A549 (cell line): Measurements from ENCODE around the gene USF1. TPM values are rescaled to one million over a fixed set of nuclear protein-coding genes. Genes with fewer than 3 reads are reported as not detected.
A peak's percentile ranks its signal among the peaks of the same experiment; 100 is the strongest.

ENCODE experiments used
- ATAC-seq, 2 experiments: fragments of 200-7000 bp in 1 of 2; fragments of >200 bp in 1 of 2; cut with Nextera tagmentation in 1 of 2; cut with Tn5 transposase in 1 of 2; 3 replicates each; pipeline versions ENCODE4 v1.8.0 to v1.9.1; 2018 to 2020; ENCODE audit warnings: mild to moderate bottlenecking in 1 of 2, moderate library complexity in 1 of 2
- CTCF ChIA-PET: fragments of 300-600 bp; sonication (Branson Sonifier 250); formaldehyde crosslinking; extraction: SDS; loops from one replicate; lab custom pipeline; 2021; ENCODE audit warnings: antibody characterized with exemption, inconsistent platforms; lab: Yijun Ruan, JAX
- POLR2A ChIA-PET: fragments of 350-600 bp; formaldehyde crosslinking; extraction: SDS; loops from one replicate; lab custom pipeline; 2021; ENCODE audit warnings: antibody characterized with exemption, inconsistent platforms; lab: Yijun Ruan, JAX
- DNase-seq, 2 experiments: peaks; one replicate each; pipeline versions ENCODE4 v3.0.0 to v3.0.0-alpha.2; 2011 to 2016; ENCODE audit warnings: low read depth in 1 of 2, low spot score in 1 of 2
- FAIRE-seq: peaks from 2 replicates; lab custom pipeline; 2011; peaks lifted over from hg19 to GRCh38; lab: Jason Lieb, UNC
- H3K27ac ChIP-seq, 2 experiments: fragments of >200 bp; sonication (Bioruptor Twin); formaldehyde crosslinking; 3 replicates each; pipeline ENCODE4 v1.5.1; 2016 to 2017
- H3K4me1 ChIP-seq: fragments of >200 bp; sonication (Bioruptor Twin); formaldehyde crosslinking; 3 replicates; pipeline ENCODE4 v1.6.1; 2016
- H3K4me2 ChIP-seq: fragments of >200 bp; sonication (Bioruptor Twin); formaldehyde crosslinking; 3 replicates; pipeline ENCODE4 v1.6.1; 2016
- H3K4me3 ChIP-seq: fragments of >200 bp; sonication (Bioruptor Twin); formaldehyde crosslinking; 3 replicates; pipeline ENCODE4 v1.5.1; 2016
- H3K9me3 ChIP-seq: fragments of >200 bp; sonication (Bioruptor Twin); formaldehyde crosslinking; 3 replicates; pipeline ENCODE4 v1.6.1; 2016
- BCL3 ChIP-seq: fragments of >200 bp; sonication (Bioruptor Twin); formaldehyde crosslinking; IDR thresholded peaks from 3 replicates; pipeline ENCODE4 v1.6.1; 2016
- BHLHE40 ChIP-seq: IDR thresholded peaks from 2 replicates; pipeline ENCODE4 v1.6.1; 2012; ENCODE audit warnings: low read depth, low read length, inconsistent platforms
- CEBPB ChIP-seq, 2 experiments: fragments of >200 bp in 1 of 2; sonication (Bioruptor Twin) in 1 of 2; formaldehyde crosslinking in 1 of 2; IDR thresholded peaks; 2 replicates each; pipeline ENCODE4 v1.6.1; 2012 to 2016
- ELK1 ChIP-seq: fragments of 150-350 bp; IDR thresholded peaks from 2 replicates; pipeline ENCODE4 v1.6.1; 2014; ENCODE audit warnings: low read depth, mild to moderate bottlenecking, low read length
- ESRRA ChIP-seq: fragments of 150-350 bp; IDR thresholded peaks from 2 replicates; pipeline ENCODE4 v1.6.1; 2014; ENCODE audit warnings: mild to moderate bottlenecking, low read length, borderline replicate concordance
- FOSL2 ChIP-seq, 2 experiments: fragments of 450-650 bp in 1 of 2; fragments of >200 bp in 1 of 2; sonication (Bioruptor Twin) in 1 of 2; formaldehyde crosslinking; IDR thresholded peaks; 2 replicates each; pipeline versions ENCODE4 v1.5.0 to v1.6.1; 2016 to 2020; ENCODE audit warnings: mild to moderate bottlenecking in 1 of 2, moderate library complexity in 1 of 2
- GATA3 ChIP-seq: IDR thresholded peaks from 2 replicates; pipeline ENCODE4 v1.6.1; 2012; ENCODE audit warnings: borderline replicate concordance
- HES2 ChIP-seq: fragments of >200 bp; sonication (Bioruptor Twin); formaldehyde crosslinking; IDR thresholded peaks from 2 replicates; pipeline ENCODE4 v1.6.1; 2016
- JUNB ChIP-seq: fragments of >200 bp; sonication (Bioruptor Twin); formaldehyde crosslinking; IDR thresholded peaks from 2 replicates; pipeline ENCODE4 v1.6.1; 2016
- KDM1A ChIP-seq: fragments of 200-600 bp; sonication (generic); IDR thresholded peaks from 2 replicates; pipeline ENCODE4 v1.6.1; 2016; ENCODE audit warnings: low read depth, mild to moderate bottlenecking
- KDM5A ChIP-seq: fragments of 200-600 bp; sonication (generic); IDR thresholded peaks from 2 replicates; pipeline ENCODE4 v1.6.1; 2016; ENCODE audit warnings: antibody characterized with exemption, mild to moderate bottlenecking
- MYC ChIP-seq: IDR thresholded peaks from 2 replicates; pipeline ENCODE4 v1.6.1; 2012; ENCODE audit warnings: mild to moderate bottlenecking, inconsistent platforms, low read length, improper control_type of control experiment, borderline replicate concordance
- POLR2A ChIP-seq: IDR thresholded peaks from 2 replicates; pipeline ENCODE4 v1.6.1; 2012; ENCODE audit warnings: mild to moderate bottlenecking, low read length
- REST ChIP-seq: fragments of 200-600 bp; sonication (generic); IDR thresholded peaks from 2 replicates; pipeline ENCODE4 v1.6.1; 2016; ENCODE audit warnings: antibody characterized with exemption, mild to moderate bottlenecking, moderate library complexity
- RNF2 ChIP-seq: fragments of 200-600 bp; sonication (generic); IDR thresholded peaks from 2 replicates; pipeline ENCODE4 v1.6.1; 2016; ENCODE audit warnings: low read depth, mild to moderate bottlenecking, antibody characterized with exemption, moderate library complexity, borderline replicate concordance
- TFCP2L1 ChIP-seq: fragments of 250-450 bp; sonication (Bioruptor Pico); IDR thresholded peaks from 2 replicates; pipeline ENCODE4 v1.5.0; 2021; ENCODE audit warnings: mild to moderate bottlenecking
- USF2 ChIP-seq: fragments of 450-650 bp; IDR thresholded peaks from 2 replicates; pipeline ENCODE4 v1.6.1; 2014; ENCODE audit warnings: antibody characterized with exemption
- WGBS: methylation state at CpG from one replicate; pipeline ENCODE4 v1.1.6; 2017; ENCODE audit errors: missing lambda C conversion rate; 5-methylcytosine and 5-hydroxymethylcytosine counted together
- polyA plus RNA-seq, 4 experiments: library from polyadenylated mRNA; depleted of rRNA in 3 of 4; stranded (reverse); fragments of >200 nt; fragmentation: RNase III in 1 of 4; extraction: RNeasy Plus Mini Kit Qiagen cat#74134 plus additional on column Dnase treatment in 1 of 4; gene quantifications; 2 replicates in 3 of 4; 3 replicates in 1 of 4; pipeline ENCODE4 v1.2.3, GENCODE V29; 2011 to 2017

USF1 gene
- polyA plus RNA-seq, 2 of the 4 experiments (the other 2 are of a cell fraction): 35.5 to 60.5 TPM

- TF ChIP-seq REST: no peak
Observed at GRCh38 chr1:161091093-161091492, 45.3 kb upstream of the USF1 start (continued).

GRCh38 chr1:161090617-161091016, 44.8 kb upstream of the USF1 start:
- CTCF ChIA-PET: interaction anchor here (0.6 to 12.7 kb wide), 4 partner anchors 6 to 92 kb away, joined by 5 to 167 read pairs (median 40); partner anchors contain the start of genes ARHGAP30 and KLHDC9
- 77% methylated on average over 3 of the region's 3 CpGs for WGBS

GRCh38 chr1:161089938-161090337, 44.2 kb upstream of the USF1 start:
- 93% methylated on average over 5 of the region's 5 CpGs for WGBS
- no peak for ATAC-seq
- H3K4me1 ChIP-seq: peaks cover 45% of the 10 kb centered on the region
- H3K27ac ChIP-seq: peak overlapping the region in 1 of 2 experiments; percentile 1; a peak in 1 of 6 replicates
- POLR2A ChIA-PET: no interaction called here
- DNase-seq: no peak
- no peak overlapping the region for H3K4me2 ChIP-seq
- no peak overlapping the region for H3K4me3 ChIP-seq
- H3K9me3 ChIP-seq: no peaks in the 10 kb centered on the region
- CTCF ChIA-PET: interaction anchor here (1.1 to 12.7 kb wide), 4 partner anchors 7 to 75 kb away, joined by 3 to 167 read pairs (median 40); partner anchors contain the start of genes ARHGAP30 and KLHDC9
- TF ChIP-seq BHLHE40: no peak
- TF ChIP-seq ESRRA: no peak
- TF ChIP-seq CEBPB (IDR thresholded peaks at IDR 0.05): no peak
- TF ChIP-seq POLR2A: no peak
- no peak for TF ChIP-seq ELK1
- no peak for TF ChIP-seq BCL3
- no peak for TF ChIP-seq HES2
- no peak for TF ChIP-seq KDM1A
- TF ChIP-seq MYC: no peak
- TF ChIP-seq KDM5A: no peak
- TF ChIP-seq USF2: no peak
- no peak for TF ChIP-seq RNF2
- FAIRE-seq: no peak

More at GRCh38 chr1:161090617-161091016, 44.8 kb upstream of the USF1 start:
- peaks cover 39% of the 10 kb centered on the region for H3K4me1 ChIP-seq
- H3K9me3 ChIP-seq: no peaks in the 10 kb centered on the region
- POLR2A ChIA-PET: no interaction called here
- FAIRE-seq: no peak
- no peak overlapping the region for H3K4me3 ChIP-seq
- H3K27ac ChIP-seq: peak overlapping the region in 1 of 2 experiments; percentile 1; a peak in 2 of 6 replicates
- no peak for ATAC-seq
- H3K4me2 ChIP-seq: no peak overlapping the region
- TF ChIP-seq GATA3 (no peak), FOSL2 (IDR thresholded peaks at IDR 0.05) (no peak), FOSL2 (CRISPR knock-in tag; IDR thresholded peaks at IDR 0.05) (no peak), JUNB (no peak), TFCP2L1 (CRISPR knock-in tag) (no peak)
- TF ChIP-seq, all 56 proteins: peak for 0
- no peak for DNase-seq
